ENCODE data around the gene INSL6.

INSL6 gene

DNA sequence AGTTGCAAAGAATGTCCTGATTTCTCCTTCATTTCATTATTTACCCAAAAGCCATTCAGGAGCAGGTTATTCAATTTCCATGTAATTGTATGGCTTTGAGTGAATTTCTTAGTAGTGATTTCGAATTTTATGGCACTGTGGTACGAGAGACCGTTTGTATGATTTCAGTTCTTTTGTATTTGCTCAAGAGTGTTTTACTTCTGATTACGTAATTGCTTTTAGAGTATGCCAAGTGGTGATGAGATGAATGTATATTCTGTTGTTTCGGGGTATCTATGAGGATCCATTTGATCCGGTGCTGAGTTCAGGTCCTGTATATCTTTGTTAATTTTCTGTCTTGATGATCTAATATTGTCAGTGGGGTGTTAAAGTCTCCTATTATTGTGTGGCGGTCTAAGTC lies 41.2 kb downstream of the INSL6 start:
- no peak for TF ChIP-seq GATA1 (IDR thresholded peaks at IDR 0.05; ENCODE audit: low read depth, low read length)
- no peak for TF ChIP-seq POLR2A (IDR thresholded peaks at IDR 0.05; ENCODE audit: low read length)
- no peak for DNase-seq

DNA sequence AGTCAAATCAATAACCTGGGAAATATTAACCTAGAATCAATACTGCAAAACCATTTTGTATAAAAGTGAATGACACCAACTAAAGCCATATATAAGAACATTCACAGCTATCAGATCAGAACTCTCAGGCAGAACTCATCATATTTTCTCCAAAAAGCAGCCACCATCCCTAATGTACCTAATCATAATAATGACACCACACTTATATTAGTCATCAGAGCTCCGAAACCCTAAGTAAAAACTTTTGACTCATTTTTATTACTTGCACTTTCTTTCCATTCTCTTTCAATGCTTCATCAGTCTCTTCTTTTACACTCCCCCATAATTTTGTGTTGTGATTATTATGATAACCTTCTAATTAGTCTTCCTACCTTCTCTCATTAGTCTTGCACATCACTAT lies 45.3 kb downstream of the INSL6 start:
- no peak for TF ChIP-seq POLR2A (IDR thresholded peaks at IDR 0.05; ENCODE audit: low read length)
- TF ChIP-seq GATA1 (IDR thresholded peaks at IDR 0.05; ENCODE audit: low read depth, low read length), result no peak
- no peak for DNase-seq

DNA sequence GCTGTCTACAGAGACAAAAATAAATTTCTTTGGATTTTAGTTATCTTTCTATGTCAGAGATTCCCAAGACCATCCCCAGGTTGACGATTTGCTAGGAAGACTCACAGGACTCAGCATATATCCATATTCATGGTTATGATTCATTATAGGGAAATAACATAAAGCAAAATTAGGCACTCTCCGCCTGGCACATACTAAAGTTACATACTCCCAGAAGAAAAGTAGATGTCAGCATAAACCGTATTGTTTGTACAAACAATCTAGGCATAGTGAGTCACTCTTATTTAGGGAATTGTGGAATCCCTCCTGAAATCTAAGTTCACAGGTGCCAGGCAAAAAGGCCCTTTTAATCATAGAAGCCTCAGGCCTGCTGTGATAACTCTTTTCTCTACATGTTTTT lies 62.9 kb downstream of the INSL6 start:
- no peak for DNase-seq
- TF ChIP-seq GATA1 (IDR thresholded peaks at IDR 0.05; ENCODE audit: low read depth, low read length), result no peak
- TF ChIP-seq POLR2A (IDR thresholded peaks at IDR 0.05; ENCODE audit: low read length), result no peak

DNA sequence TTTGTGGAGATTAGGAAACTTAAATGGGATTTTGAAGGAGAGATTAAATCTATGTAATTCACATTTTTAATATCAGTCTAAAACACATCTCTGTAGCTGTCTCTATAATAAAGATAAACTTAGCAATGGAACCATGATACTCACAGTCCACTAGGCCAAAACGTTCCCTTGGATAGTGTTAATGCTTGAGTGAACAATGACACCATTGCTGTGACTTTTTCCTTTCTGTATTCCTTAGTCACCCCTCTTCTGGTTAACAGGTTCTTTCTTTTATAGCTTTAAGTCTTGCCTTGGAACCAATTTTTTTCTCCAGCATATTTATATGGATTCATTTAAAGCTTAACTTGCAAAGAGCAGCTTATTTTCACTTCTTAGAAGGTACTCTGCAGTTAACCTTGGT lies 63.3 kb downstream of the INSL6 start:
- no peak for DNase-seq
- TF ChIP-seq GATA1 (IDR thresholded peaks at IDR 0.05; ENCODE audit: low read depth, low read length) (no peak), POLR2A (IDR thresholded peaks at IDR 0.05; ENCODE audit: low read length) (no peak)

DNA sequence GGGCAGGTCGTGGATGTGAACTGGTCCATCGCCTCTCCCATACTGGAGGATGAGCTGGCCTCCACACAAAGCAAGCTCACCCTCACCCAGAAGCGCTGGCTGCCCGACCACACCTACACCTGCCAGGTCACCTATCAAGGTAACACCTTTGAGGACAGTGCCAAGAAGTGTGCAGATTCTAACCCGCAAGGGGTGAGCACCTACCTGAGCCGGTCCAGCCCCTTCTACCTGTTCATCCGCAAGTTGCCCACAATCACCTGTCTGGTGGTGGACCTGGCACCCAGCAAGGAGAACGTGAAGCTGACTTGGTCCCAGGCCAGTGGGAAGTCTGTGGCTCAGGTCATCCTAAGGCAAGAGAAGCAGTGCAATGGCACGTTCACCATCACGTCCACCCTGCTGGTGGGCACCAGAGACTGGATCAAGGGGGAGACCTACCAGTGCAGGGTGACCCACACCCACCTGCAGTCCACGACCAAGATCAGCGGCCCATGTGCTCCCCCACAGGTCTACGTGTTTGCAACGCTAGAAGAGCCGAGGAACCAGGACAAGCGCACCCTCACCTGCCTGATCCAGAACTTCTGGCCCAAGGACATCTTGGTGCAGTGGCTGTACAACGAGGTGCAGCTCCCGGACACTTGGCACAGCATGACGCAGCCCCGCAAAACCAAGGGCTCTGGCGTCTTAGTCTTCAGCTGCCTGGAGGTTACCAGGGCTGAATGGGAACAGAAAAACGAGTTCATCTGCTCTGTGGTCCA lies 71.3 kb downstream of the INSL6 start:
- DNase-seq, result no peak
- no peak for TF ChIP-seq GATA1 (IDR thresholded peaks at IDR 0.05; ENCODE audit: low read depth, low read length)
- no peak for TF ChIP-seq POLR2A (IDR thresholded peaks at IDR 0.05; ENCODE audit: low read length)
